Nephron (organoid): ENCODE results near the gene TCP11L1.

ENCODE experiments used
- H3K27ac Mint-ChIP-seq, 3 experiments: 2 replicates each; pipeline ENCODE4 v1.8.0; 2020; ENCODE audit warnings: mixed read lengths in 3 of 3, mild to moderate bottlenecking in 2 of 3, moderate library complexity in 1 of 3
- H3K27me3 Mint-ChIP-seq: 2 replicates; pipeline ENCODE4 v1.8.0; 2021; ENCODE audit warnings: low read depth, mild to moderate bottlenecking, moderate library complexity, mixed read lengths
- H3K36me3 Mint-ChIP-seq: 2 replicates; pipeline ENCODE4 v1.8.0; 2020; ENCODE audit warnings: low read depth, mixed read lengths
- H3K4me1 Mint-ChIP-seq: 2 replicates; pipeline ENCODE4 v1.8.0; 2020; ENCODE audit warnings: mixed read lengths
- H3K4me3 Mint-ChIP-seq, 3 experiments: 2 replicates each; pipeline ENCODE4 v1.8.0; 2020; ENCODE audit warnings: mild to moderate bottlenecking in 3 of 3, mixed read lengths in 3 of 3, moderate library complexity in 2 of 3
- H3K9me3 Mint-ChIP-seq: 2 replicates; pipeline ENCODE4 v1.8.0; 2020; ENCODE audit warnings: mixed read lengths
- CTCF ChIP-seq, 3 experiments: fragments of 200-600 bp; sonication (generic); IDR thresholded peaks; one replicate each; pipeline ENCODE4 v1.5.0; 2021; ENCODE audit warnings: antibody characterized with exemption in 3 of 3; ENCODE audit not compliant: unreplicated experiment in 3 of 3

Gene TCP11L1

DNA sequence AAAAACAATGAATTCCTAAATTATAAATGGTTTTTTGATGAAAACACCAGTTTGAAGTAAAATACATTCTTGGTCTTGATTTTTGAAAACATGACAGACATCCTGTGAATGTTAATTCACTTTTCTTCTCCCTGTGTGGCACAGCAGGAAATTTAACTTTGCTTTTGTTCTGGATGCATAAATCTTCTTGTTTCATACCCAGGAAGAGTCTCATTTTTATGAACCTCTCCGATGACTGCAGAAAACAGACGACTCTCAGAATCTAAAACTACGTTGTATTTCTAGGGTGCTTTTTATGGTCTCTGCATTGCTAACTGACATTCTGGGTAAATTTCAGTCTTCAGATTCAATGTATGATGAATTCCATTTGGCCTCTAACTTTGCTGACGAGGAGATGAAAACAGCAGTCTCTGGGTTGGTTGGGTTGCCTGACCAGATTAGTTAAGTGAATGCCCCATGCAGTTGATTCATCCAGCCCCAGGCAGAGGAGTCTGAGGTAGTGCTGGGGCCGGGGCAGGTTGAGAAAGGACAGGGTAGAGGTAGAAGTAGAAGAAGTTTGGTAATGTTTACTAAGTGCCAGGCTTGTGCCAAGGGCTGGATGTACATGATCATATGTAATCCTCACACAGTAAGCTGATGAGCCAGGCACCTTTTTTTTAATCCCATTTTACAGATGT is 20.1 kb downstream of the TCP11L1 start:
- peaks cover 34% of the 10 kb centered on the region for H3K4me1 Mint-ChIP-seq
- no peak overlapping the region for H3K4me3 Mint-ChIP-seq
- H3K9me3 Mint-ChIP-seq: no peaks in the 10 kb centered on the region
- peak overlapping the region in 1 of 3 experiments; percentile 1 for H3K27ac Mint-ChIP-seq
- peaks cover 3% of the 10 kb centered on the region for H3K27me3 Mint-ChIP-seq
- no peak for TF ChIP-seq CTCF (IDR thresholded peaks at IDR 0.05; ENCODE audit: unreplicated experiment in 3 of 3)
- H3K36me3 Mint-ChIP-seq: peaks cover 36% of the 10 kb centered on the region

DNA sequence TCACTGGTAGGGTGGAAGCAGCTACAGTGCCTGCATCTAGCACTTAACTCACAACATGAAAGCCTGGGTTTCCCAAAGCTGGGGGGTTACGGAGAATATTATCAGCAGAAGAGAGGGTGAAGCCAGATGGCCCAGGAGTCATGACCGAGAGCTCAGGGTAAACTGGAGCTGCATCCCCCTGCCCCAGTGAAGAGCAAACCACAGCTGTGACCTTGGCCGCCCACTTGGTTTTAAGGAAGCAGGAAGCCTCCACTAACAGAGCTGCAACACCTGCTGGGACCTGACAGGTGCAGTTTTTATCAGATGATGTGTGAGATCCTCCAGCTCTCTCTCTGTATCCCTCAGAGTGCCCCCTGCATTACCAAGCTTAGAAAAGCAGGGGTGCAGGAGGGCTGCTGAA is 20.9 kb downstream of the TCP11L1 start:
- TF ChIP-seq CTCF (IDR thresholded peaks at IDR 0.05; ENCODE audit: unreplicated experiment in 3 of 3): no peak
- Mint-ChIP-seq H3K4me1 (peaks cover 32% of the 10 kb centered on the region), H3K4me3 (no peak overlapping the region), H3K9me3 (no peaks in the 10 kb centered on the region), H3K27ac (no peak overlapping the region), H3K36me3 (peaks cover 36% of the 10 kb centered on the region), H3K27me3 (peaks cover 3% of the 10 kb centered on the region)

GRCh38 chr11:33062137-33062536 is 22.8 kb downstream of the TCP11L1 start:
- Mint-ChIP-seq H3K36me3 (peaks cover 44% of the 10 kb centered on the region), H3K4me3 (no peak overlapping the region), H3K27me3 (peaks cover 3% of the 10 kb centered on the region), H3K27ac (no peak overlapping the region), H3K4me1 (peaks cover 31% of the 10 kb centered on the region), H3K9me3 (no peaks in the 10 kb centered on the region)
- no peak for TF ChIP-seq CTCF (IDR thresholded peaks at IDR 0.05; ENCODE audit: unreplicated experiment in 3 of 3)

DNA sequence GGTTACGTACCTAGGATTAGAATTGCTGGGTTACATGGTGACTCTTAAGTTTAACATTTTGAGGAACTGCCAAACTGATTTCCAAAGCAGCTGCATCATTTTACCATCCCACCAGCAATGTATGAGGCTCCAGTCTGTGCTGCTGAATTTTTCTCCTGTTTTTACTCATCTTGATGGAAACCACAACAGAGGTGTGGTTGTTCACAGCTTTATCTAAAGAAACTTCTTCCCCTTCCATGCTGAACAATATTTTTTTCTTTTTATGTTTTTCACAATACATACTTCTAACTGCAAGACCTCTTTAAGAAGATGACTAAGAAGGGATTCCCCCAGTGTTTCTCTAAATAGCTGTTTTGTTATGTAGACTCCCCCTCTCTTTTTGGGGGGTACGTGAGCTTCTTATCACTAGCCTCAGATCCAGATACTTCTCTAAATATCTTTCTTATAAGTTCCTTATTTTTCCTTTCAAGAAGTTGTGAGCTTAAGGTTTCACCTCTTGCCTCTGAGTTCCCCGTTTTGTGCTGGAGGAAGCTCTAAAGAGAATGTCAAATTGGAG is 24.0 kb downstream of the TCP11L1 start:
- H3K4me3 Mint-ChIP-seq: no peak overlapping the region
- H3K27me3 Mint-ChIP-seq: peaks cover 3% of the 10 kb centered on the region
- H3K27ac Mint-ChIP-seq: peak overlapping the region in 2 of 3 experiments; percentile 15 to 56
- H3K36me3 Mint-ChIP-seq: peaks cover 40% of the 10 kb centered on the region
- TF ChIP-seq CTCF (IDR thresholded peaks at IDR 0.05; ENCODE audit: unreplicated experiment in 3 of 3): no peak
- H3K9me3 Mint-ChIP-seq: no peaks in the 10 kb centered on the region
- peaks cover 31% of the 10 kb centered on the region for H3K4me1 Mint-ChIP-seq

DNA sequence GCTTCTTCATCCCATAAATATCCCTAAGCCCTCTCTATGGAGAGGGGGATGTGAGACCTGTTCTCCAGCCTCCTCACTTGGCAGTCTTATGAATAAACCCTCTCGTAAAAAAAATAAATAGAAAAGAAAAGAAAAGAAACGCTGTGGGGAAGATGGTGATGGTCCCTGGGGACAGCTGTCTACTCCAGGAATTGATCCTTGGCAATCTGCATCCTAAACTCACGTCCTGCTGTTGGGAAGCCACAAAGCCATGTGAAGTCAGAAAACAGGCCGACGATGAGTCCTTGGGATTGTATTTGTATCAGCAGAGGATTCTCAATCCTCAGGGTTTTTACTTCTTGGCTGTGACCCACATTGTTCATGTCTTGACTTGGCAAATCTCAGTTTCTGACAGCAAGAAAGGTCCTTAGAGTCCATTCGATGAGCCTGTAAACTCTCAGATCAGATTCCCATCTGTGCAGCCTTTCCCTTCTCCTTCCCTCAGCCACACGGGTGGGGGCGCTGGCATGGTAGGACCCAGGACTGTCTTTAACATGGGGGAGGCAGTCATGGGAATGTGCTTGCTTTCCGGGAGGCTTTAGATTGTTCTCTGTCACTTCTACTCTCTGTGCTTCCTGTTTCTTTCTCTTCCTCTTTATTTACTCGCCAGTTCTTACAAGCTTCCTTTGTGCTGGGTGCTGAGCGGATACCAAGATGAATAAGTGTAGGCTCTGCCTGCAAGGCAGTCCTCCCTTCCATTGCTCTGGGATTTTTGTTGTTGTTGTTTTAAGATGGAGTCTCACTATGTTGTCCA is 24.9 kb downstream of the TCP11L1 start:
- Mint-ChIP-seq H3K4me1 (peaks cover 31% of the 10 kb centered on the region), H3K27me3 (peaks cover 3% of the 10 kb centered on the region)

More for the DNA sequence above, 24.9 kb downstream of the TCP11L1 start:
- Mint-ChIP-seq H3K36me3 (peaks cover 41% of the 10 kb centered on the region), H3K4me3 (no peak overlapping the region), H3K27ac (peak overlapping the region; percentile 18 to 56 (median 28)), H3K9me3 (no peaks in the 10 kb centered on the region)
- no peak for TF ChIP-seq CTCF (IDR thresholded peaks at IDR 0.05; ENCODE audit: unreplicated experiment in 3 of 3)
